ENCODE measurements around the gene ENAM. TPM values are rescaled to one million over a fixed set of nuclear protein-coding genes. Genes with fewer than 3 reads are reported as not detected.

Gene ENAM
- polyA plus RNA-seq, 1 experiment: 0.14 TPM

GRCh38 chr4:70614184-70614555 lies 14.4 kb upstream of the ENAM start:
- POLR2A ChIA-PET: no interaction called here
- no peak overlapping the region for H3K27ac ChIP-seq (ENCODE audit: low read depth, low read length)
- no peaks in the 10 kb centered on the region for H3K27me3 ChIP-seq (ENCODE audit: control insufficient read depth, insufficient read depth, low read length)
- no peak for DNase-seq (ENCODE audit: low read depth, low spot score)
- CTCF ChIA-PET: interaction anchor here (0.6 to 1.5 kb wide), 4 partner anchors 13 to 300 kb away, joined by 3 to 4 read pairs (median 4); no protein-coding TSS in a partner anchor
- no peaks in the 10 kb centered on the region for H3K9me3 ChIP-seq (ENCODE audit: control insufficient read depth, insufficient read depth, low read length)
- H3K4me3 ChIP-seq (ENCODE audit: low read depth, low read length): peak overlapping the region; percentile 1; the same call in 1 of the 2 replicates
- no peak for TF ChIP-seq CTCF (IDR thresholded peaks at IDR 0.05; ENCODE audit: low read depth, low read length)

DNA sequence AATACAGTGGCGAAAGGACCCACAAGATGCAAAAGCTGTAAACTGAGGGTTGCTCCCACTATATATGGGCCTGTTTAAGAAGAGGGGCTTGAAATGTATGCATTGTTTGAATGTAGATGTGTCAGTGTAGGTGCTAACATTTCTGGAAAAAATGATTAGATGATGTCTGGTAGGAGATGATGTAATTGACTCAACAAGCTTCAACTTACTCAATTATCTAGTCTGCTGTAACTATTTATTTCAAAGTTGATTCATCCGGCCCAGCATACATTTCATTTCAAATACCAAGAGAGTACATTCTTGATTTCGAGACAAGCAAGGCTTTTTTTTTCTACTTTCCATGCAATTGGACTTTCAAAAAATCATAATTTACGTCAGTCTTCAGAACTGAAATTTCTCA lies 9.3 kb upstream of the ENAM start:
- ChIA-PET CTCF (interaction anchor here (0.6 kb wide), 1 partner anchor 96 kb away, joined by 5 read pairs; no protein-coding TSS in a partner anchor), POLR2A (no interaction called here)
- no peak for TF ChIP-seq CTCF (IDR thresholded peaks at IDR 0.05; ENCODE audit: low read depth, low read length)
- no peaks in the 10 kb centered on the region for H3K27me3 ChIP-seq (ENCODE audit: control insufficient read depth, insufficient read depth, low read length)
- H3K4me3 ChIP-seq (ENCODE audit: low read depth, low read length): no peak overlapping the region
- no peak for DNase-seq (ENCODE audit: low read depth, low spot score)
- no peak overlapping the region for H3K27ac ChIP-seq (ENCODE audit: low read depth, low read length)
- H3K9me3 ChIP-seq (ENCODE audit: control insufficient read depth, insufficient read depth, low read length): no peaks in the 10 kb centered on the region

GRCh38 chr4:70619778-70620177 lies 8.8 kb upstream of the ENAM start:
- Histone ChIP-seq H3K27ac (ENCODE audit: low read depth, low read length) (no peak overlapping the region), H3K9me3 (ENCODE audit: control insufficient read depth, insufficient read depth, low read length) (no peaks in the 10 kb centered on the region), H3K27me3 (ENCODE audit: control insufficient read depth, insufficient read depth, low read length) (no peaks in the 10 kb centered on the region), H3K4me3 (ENCODE audit: low read depth, low read length) (no peak overlapping the region)
- TF ChIP-seq CTCF (IDR thresholded peaks at IDR 0.05; ENCODE audit: low read depth, low read length): no peak
- POLR2A ChIA-PET: no interaction called here
- no peak for DNase-seq (ENCODE audit: low read depth, low spot score)
- CTCF ChIA-PET: no interaction called here

DNA sequence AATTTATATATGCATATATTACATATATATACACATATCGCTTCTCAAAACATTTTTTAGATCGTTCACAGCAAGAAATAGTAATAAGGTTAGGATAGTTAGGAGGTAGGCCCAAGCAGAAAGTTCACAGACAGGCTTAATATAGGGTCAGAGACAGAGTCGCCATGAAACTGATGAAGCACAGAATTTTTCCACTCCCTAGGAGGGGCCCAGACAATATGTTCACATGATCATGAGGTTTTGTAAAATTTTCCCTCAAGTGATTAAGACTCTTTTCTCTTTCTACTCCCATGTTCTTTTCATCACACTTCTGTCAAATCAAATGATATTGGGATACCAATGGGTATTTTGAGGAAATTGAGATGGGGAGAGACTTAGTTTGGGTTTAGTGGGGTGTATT lies 5.2 kb upstream of the ENAM start:
- POLR2A ChIA-PET: no interaction called here

More for the DNA sequence above, 5.2 kb upstream of the ENAM start:
- Histone ChIP-seq H3K9me3 (ENCODE audit: control insufficient read depth, insufficient read depth, low read length) (no peaks in the 10 kb centered on the region), H3K27me3 (ENCODE audit: control insufficient read depth, insufficient read depth, low read length) (no peaks in the 10 kb centered on the region), H3K4me3 (ENCODE audit: low read depth, low read length) (no peak overlapping the region), H3K27ac (ENCODE audit: low read depth, low read length) (no peak overlapping the region)
- CTCF ChIA-PET: no interaction called here
- no peak for DNase-seq (ENCODE audit: low read depth, low spot score)
- no peak for TF ChIP-seq CTCF (IDR thresholded peaks at IDR 0.05; ENCODE audit: low read depth, low read length)
